DOHH2 (cell line): Measurements from ENCODE around the gene CDK14.

Experiments
- H3F3A ChIP-seq: fragments of 200-600 bp; sonication (generic), shearing (Covaris generic); 2 replicates; pipeline ENCODE4 v1.6.0; 2016; ENCODE audit warnings: antibody characterized with exemption, mild to moderate bottlenecking; ENCODE audit not compliant: control insufficient read depth, insufficient read depth
- H3K27ac ChIP-seq: fragments of 200-600 bp; sonication (generic); 2 replicates; pipeline ENCODE4 v1.5.1; 2014; ENCODE audit warnings: low read depth, mild to moderate bottlenecking, low read length, moderate library complexity
- H3K27me3 ChIP-seq: fragments of 200-600 bp; sonication (generic); 2 replicates; pipeline ENCODE4 v1.6.1; 2014; ENCODE audit warnings: mild to moderate bottlenecking, low read length, mixed read lengths; ENCODE audit not compliant: control insufficient read depth
- H3K36me3 ChIP-seq: fragments of 200-600 bp; sonication (generic); 2 replicates; pipeline ENCODE4 v1.6.1; 2014; ENCODE audit warnings: mild to moderate bottlenecking, low read length, moderate library complexity, mixed read lengths; ENCODE audit not compliant: control insufficient read depth
- H3K4me1 ChIP-seq: fragments of 200-600 bp; sonication (generic); 2 replicates; pipeline ENCODE4 v1.6.1; 2014; ENCODE audit warnings: mild to moderate bottlenecking, low read length, mixed read lengths; ENCODE audit not compliant: control insufficient read depth
- H3K4me2 ChIP-seq: fragments of 200-600 bp; sonication (generic); 2 replicates; pipeline ENCODE4 v1.6.0; 2014; ENCODE audit warnings: mild to moderate bottlenecking, low read length, moderate library complexity
- H3K4me3 ChIP-seq: fragments of 200-600 bp; sonication (generic); 2 replicates; pipeline ENCODE4 v1.5.1; 2014; ENCODE audit warnings: mild to moderate bottlenecking, low read length, mixed read lengths
- H3K79me2 ChIP-seq: fragments of 200-600 bp; sonication (generic); 2 replicates; pipeline ENCODE4 v1.6.1; 2014; ENCODE audit warnings: mild to moderate bottlenecking, low read length, mixed read lengths; ENCODE audit not compliant: control insufficient read depth
- H3K9me2 ChIP-seq: fragments of 200-600 bp; sonication (generic); replicated peaks from 2 replicates; pipeline ENCODE4 v1.6.1; 2014; ENCODE audit warnings: mild to moderate bottlenecking, low read length, mixed read lengths; ENCODE audit not compliant: control insufficient read depth
- H3K9me3 ChIP-seq: fragments of 200-600 bp; sonication (generic); 2 replicates; pipeline ENCODE4 v1.6.1; 2014; ENCODE audit warnings: antibody characterized with exemption, low read length, mixed read lengths; ENCODE audit not compliant: control insufficient read depth, insufficient read depth
- H4K20me1 ChIP-seq: fragments of 200-600 bp; sonication (generic); 2 replicates; pipeline ENCODE4 v1.6.0; 2014; ENCODE audit warnings: low read depth, mild to moderate bottlenecking, antibody characterized with exemption, low read length, moderate library complexity; ENCODE audit not compliant: control insufficient read depth, insufficient read depth
- CTCF ChIP-seq: fragments of 200-600 bp; sonication (generic); IDR thresholded peaks from one replicate; pipeline ENCODE4 v1.5.1; 2014; ENCODE audit warnings: antibody characterized with exemption, mild to moderate bottlenecking, low read depth, low read length; ENCODE audit not compliant: poor library complexity, severe bottlenecking
- EZH2phosphoT487 ChIP-seq: fragments of 200-600 bp; sonication (generic); IDR thresholded peaks from 2 replicates; pipeline ENCODE4 v1.6.1; 2017; ENCODE audit warnings: borderline replicate concordance, mild to moderate bottlenecking, antibody characterized with exemption, low read length, moderate library complexity, mixed read lengths

CDK14 gene

GRCh38 chr7:90760892-90761291, 164.8 kb downstream of the CDK14 start:
- no peak overlapping the region for H3K4me3 ChIP-seq
- no peak overlapping the region for H3K27ac ChIP-seq
- H3K36me3 ChIP-seq = peaks cover 86% of the 10 kb centered on the region
- peaks cover 13% of the 10 kb centered on the region for H3F3A ChIP-seq
- no peaks in the 10 kb centered on the region for H4K20me1 ChIP-seq
- no peaks in the 10 kb centered on the region for H3K9me2 ChIP-seq
- peaks cover 100% of the 10 kb centered on the region for H3K79me2 ChIP-seq
- no peaks in the 10 kb centered on the region for H3K27me3 ChIP-seq
- H3K4me2 ChIP-seq = peak overlapping the region; percentile 71
- peaks cover 98% of the 10 kb centered on the region for H3K4me1 ChIP-seq
- TF ChIP-seq CTCF (no peak), EZH2phosphoT487 (no peak)
- H3K9me3 ChIP-seq = no peaks in the 10 kb centered on the region

GRCh38 chr7:90761584-90761983, 165.5 kb downstream of the CDK14 start:
- Histone ChIP-seq H3K27me3 (no peaks in the 10 kb centered on the region), H3K27ac (no peak overlapping the region), H3K79me2 (peaks cover 100% of the 10 kb centered on the region), H4K20me1 (no peaks in the 10 kb centered on the region), H3K4me2 (peak overlapping the region; percentile 71), H3K4me1 (peaks cover 94% of the 10 kb centered on the region), H3K36me3 (peaks cover 87% of the 10 kb centered on the region), H3F3A (peaks cover 6% of the 10 kb centered on the region), H3K9me2 (no peaks in the 10 kb centered on the region), H3K9me3 (no peaks in the 10 kb centered on the region), H3K4me3 (peak overlapping the region; percentile 1)
- TF ChIP-seq CTCF = no peak
- TF ChIP-seq EZH2phosphoT487 = no peak

GRCh38 chr7:90763108-90763507, 167.0 kb downstream of the CDK14 start:
- peaks cover 90% of the 10 kb centered on the region for H3K36me3 ChIP-seq
- H3K4me1 ChIP-seq = peaks cover 79% of the 10 kb centered on the region
- TF ChIP-seq EZH2phosphoT487 = no peak
- TF ChIP-seq CTCF = no peak
- H3K4me3 ChIP-seq = no peak overlapping the region
- peaks cover 3% of the 10 kb centered on the region; the same call in 1 of the 2 replicates for H3F3A ChIP-seq
- H3K27me3 ChIP-seq = no peaks in the 10 kb centered on the region
- no peak overlapping the region for H3K27ac ChIP-seq
- no peak overlapping the region for H3K4me2 ChIP-seq
- no peaks in the 10 kb centered on the region for H3K9me2 ChIP-seq
- no peaks in the 10 kb centered on the region for H4K20me1 ChIP-seq
- peaks cover 100% of the 10 kb centered on the region for H3K79me2 ChIP-seq
- no peaks in the 10 kb centered on the region for H3K9me3 ChIP-seq
